Natural killer cell (primary cell): Measurements from ENCODE around the gene MORF4L1. TPM values are rescaled to one million over a fixed set of nuclear protein-coding genes. Genes with fewer than 3 reads are reported as not detected.

ENCODE experiments used
- ATAC-seq, 3 donors: fragments of 150-1000 bp in 2 of 3; fragments of 200-7000 bp in 1 of 3; cut with Tn5 transposase; 1 replicate in 1 of 3; 2 replicates in 2 of 3; pipeline ENCODE4 v1.10.0; 2021; ENCODE audit warnings: mild to moderate bottlenecking in 2 of 3, moderate library complexity in 2 of 3
- DNase-seq, 2 donors: peaks; one replicate each; pipeline versions ENCODE4 v3.0.0 to v3.0.0-alpha.2; 2013 to 2021; ENCODE audit warnings: mixed read lengths in 1 of 2
- H3K27ac ChIP-seq: one replicate; pipeline ENCODE4 v1.5.1; 2013; ENCODE audit warnings: mild to moderate bottlenecking, low read length
- H3K27me3 ChIP-seq: one replicate; pipeline ENCODE4 v1.6.1; 2013; ENCODE audit warnings: low read length; ENCODE audit not compliant: control insufficient read depth, insufficient read depth
- H3K36me3 ChIP-seq: one replicate; pipeline ENCODE4 v1.6.1; 2013; ENCODE audit warnings: low read length; ENCODE audit not compliant: control insufficient read depth, insufficient read depth
- H3K4me1 ChIP-seq: one replicate; pipeline ENCODE4 v1.6.1; 2013; ENCODE audit warnings: low read length; ENCODE audit not compliant: control insufficient read depth, insufficient read depth
- H3K4me3 ChIP-seq: one replicate; pipeline ENCODE4 v1.5.1; 2013; ENCODE audit warnings: low read length
- H3K9me3 ChIP-seq: one replicate; pipeline ENCODE4 v1.6.1; 2013; ENCODE audit warnings: low read length; ENCODE audit not compliant: control insufficient read depth, insufficient read depth
- H3K27ac Mint-ChIP-seq, 2 donors: one replicate each; pipeline ENCODE4 v1.8.0; 2022; ENCODE audit warnings: mild to moderate bottlenecking in 2 of 2, mixed read lengths in 2 of 2, moderate library complexity in 1 of 2
- H3K27me3 Mint-ChIP-seq, 2 donors: one replicate each; pipeline ENCODE4 v1.8.0; 2022; ENCODE audit warnings: low read depth in 2 of 2, mixed read lengths in 2 of 2
- H3K36me3 Mint-ChIP-seq: one replicate; pipeline ENCODE4 v1.8.0; 2022; ENCODE audit warnings: mixed read lengths
- H3K4me1 Mint-ChIP-seq, 2 donors: one replicate each; pipeline ENCODE4 v1.8.0; 2022; ENCODE audit warnings: mixed read lengths in 2 of 2
- H3K4me3 Mint-ChIP-seq: one replicate; pipeline ENCODE4 v1.8.0; 2022; ENCODE audit warnings: mild to moderate bottlenecking, moderate library complexity, mixed read lengths
- H3K9me3 Mint-ChIP-seq, 2 donors: one replicate each; pipeline ENCODE4 v1.8.0; 2022; ENCODE audit warnings: mixed read lengths in 2 of 2
- WGBS: methylation state at CpG from one replicate; pipeline ENCODE4 v1.1.7; 2013; ENCODE audit warnings: missing lambda C conversion rate; ENCODE audit not compliant: insufficient coverage; 5-methylcytosine and 5-hydroxymethylcytosine counted together
- intact Hi-C: fragments of 100-400 bp; cut with micrococcal nuclease; formaldehyde crosslinking; loops from one replicate; pipeline ENCODE4 v1.14.2; 2022
- total RNA-seq, 4 donors: library from RNA; stranded (reverse); fragments of 120-200 nt in 1 of 4; gene quantifications; one replicate each; pipeline versions ENCODE4 v1.2.3 to v1.2.4, GENCODE V29; 2013 to 2022
- TF ChIP-seq, protein P1 (sequence below): fragments of 200-600 bp; IDR thresholded peaks from one replicate; pipeline ENCODE4 v1.8.0; 2022; ENCODE audit warnings: antibody characterized with exemption

MORF4L1 gene
- total RNA-seq, 3 donors from 2014 or later (not counting 1 experiment from before 2014, with no cell fraction given) = 316 to 348 (median 329) TPM

DNA sequence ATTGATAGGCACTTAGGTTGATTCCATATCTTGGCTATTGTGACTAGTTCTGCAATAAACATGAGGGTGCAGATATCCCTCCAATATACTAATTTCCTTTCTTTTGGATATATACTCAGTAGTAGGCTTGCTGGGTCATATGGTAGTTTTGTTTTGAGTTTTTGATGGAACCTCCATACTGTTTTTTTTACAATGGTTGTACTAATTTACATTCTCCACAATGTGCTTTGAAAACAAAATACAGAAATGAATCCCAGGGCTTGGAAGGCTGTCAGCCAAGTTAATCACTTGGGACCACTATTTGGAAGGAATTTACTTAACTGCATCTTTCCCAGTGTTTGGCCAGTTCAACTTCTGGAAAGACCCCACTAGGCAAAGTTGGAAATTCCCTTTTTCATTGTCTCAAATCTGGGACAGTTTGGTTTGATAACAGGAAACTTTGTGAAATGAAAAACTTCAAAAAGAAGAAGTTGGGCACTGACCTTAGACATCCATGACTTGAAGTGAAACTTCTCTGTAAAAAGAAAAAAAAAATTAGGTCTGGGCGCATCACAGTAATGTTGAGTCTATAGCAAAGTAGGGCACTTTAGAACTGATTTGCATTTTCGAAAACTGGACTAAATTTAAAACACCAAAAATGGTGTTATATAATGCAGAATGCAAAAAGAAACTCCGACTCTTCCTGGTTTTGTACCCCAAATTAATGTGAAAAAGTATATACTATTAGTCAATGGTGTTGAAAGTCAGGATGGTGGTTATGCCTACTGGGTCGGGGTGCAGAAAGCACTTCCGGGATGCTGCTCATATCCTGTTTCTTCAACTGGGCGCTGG lies 66.2 kb downstream of the MORF4L1 start:
- Histone ChIP-seq H3K27ac (peak overlapping the region; percentile 59), H3K9me3 (no peaks in the 10 kb centered on the region), H3K27me3 (no peaks in the 10 kb centered on the region), H3K4me1 (peaks cover 26% of the 10 kb centered on the region), H3K4me3 (no peak overlapping the region), H3K36me3 (peaks cover 3% of the 10 kb centered on the region)
- WGBS = 47% methylated on average over 5 of the region's 6 CpGs
- Mint-ChIP-seq H3K27ac (no peak overlapping the region), H3K9me3 (no peaks in the 10 kb centered on the region), H3K4me3 (no peak overlapping the region), H3K27me3 (peaks cover 0 to 6% of the 10 kb centered on the region in 2 donors), H3K4me1 (no peaks in the 10 kb centered on the region), H3K36me3 (no peaks in the 10 kb centered on the region)
- DNase-seq (peak in 1 of 2 donors; percentile 56), ATAC-seq (no peak)
- intact Hi-C loops = no loop called here
- TF ChIP-seq, protein P1, sequence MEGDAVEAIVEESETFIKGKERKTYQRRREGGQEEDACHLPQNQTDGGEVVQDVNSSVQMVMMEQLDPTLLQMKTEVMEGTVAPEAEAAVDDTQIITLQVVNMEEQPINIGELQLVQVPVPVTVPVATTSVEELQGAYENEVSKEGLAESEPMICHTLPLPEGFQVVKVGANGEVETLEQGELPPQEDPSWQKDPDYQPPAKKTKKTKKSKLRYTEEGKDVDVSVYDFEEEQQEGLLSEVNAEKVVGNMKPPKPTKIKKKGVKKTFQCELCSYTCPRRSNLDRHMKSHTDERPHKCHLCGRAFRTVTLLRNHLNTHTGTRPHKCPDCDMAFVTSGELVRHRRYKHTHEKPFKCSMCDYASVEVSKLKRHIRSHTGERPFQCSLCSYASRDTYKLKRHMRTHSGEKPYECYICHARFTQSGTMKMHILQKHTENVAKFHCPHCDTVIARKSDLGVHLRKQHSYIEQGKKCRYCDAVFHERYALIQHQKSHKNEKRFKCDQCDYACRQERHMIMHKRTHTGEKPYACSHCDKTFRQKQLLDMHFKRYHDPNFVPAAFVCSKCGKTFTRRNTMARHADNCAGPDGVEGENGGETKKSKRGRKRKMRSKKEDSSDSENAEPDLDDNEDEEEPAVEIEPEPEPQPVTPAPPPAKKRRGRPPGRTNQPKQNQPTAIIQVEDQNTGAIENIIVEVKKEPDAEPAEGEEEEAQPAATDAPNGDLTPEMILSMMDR = no peak

- Histone ChIP-seq H3K9me3 (no peaks in the 10 kb centered on the region), H3K4me3 (no peak overlapping the region), H3K27me3 (peaks cover 4% of the 10 kb centered on the region), H3K36me3 (no peaks in the 10 kb centered on the region), H3K4me1 (peaks cover 20% of the 10 kb centered on the region), H3K27ac (no peak overlapping the region)
- DNase-seq (no peak), ATAC-seq (no peak)
- Mint-ChIP-seq H3K27ac (no peak overlapping the region), H3K4me3 (no peak overlapping the region), H3K27me3 (peaks cover 0 to 11% of the 10 kb centered on the region in 2 donors), H3K36me3 (no peaks in the 10 kb centered on the region), H3K4me1 (peaks cover 0 to 9% of the 10 kb centered on the region in 2 donors), H3K9me3 (no peaks in the 10 kb centered on the region)
- 91% methylated on average over 4 of the region's 4 CpGs for WGBS
- intact Hi-C loops = no loop called here
- TF ChIP-seq, protein P1 = no peak
Measured at GRCh38 chr15:78942741-78943140, 70.1 kb downstream of the MORF4L1 start.

DNA sequence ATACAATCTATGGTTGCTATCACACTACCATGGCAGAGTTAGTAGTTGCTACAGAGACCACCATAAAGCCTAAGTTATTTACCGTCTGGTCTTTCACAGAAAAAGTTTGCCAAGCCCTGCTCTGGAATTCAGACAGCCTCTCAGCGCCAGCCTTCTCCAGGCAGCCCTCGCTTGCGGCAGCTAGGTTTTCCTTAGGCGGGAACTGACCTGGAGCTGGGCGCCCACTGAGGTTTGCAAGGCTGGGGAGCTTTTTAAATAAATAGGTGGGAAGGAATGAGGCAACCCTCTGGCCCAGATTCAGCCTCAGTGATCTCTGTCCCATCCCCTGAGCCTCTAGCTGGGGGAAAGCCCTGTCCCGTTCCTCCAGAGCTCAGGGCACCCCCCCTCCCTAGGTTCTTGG lies 71.0 kb downstream of the MORF4L1 start:
- Mint-ChIP-seq H3K27ac (no peak overlapping the region), H3K27me3 (peaks cover 0 to 8% of the 10 kb centered on the region in 2 donors), H3K4me1 (peaks cover 0 to 9% of the 10 kb centered on the region in 2 donors), H3K4me3 (peak overlapping the region; percentile 49), H3K36me3 (no peaks in the 10 kb centered on the region), H3K9me3 (no peaks in the 10 kb centered on the region)
- TF ChIP-seq, protein P1 = no peak
- Histone ChIP-seq H3K4me1 (peaks cover 20% of the 10 kb centered on the region), H3K27me3 (peaks cover 4% of the 10 kb centered on the region), H3K9me3 (no peaks in the 10 kb centered on the region), H3K36me3 (no peaks in the 10 kb centered on the region), H3K27ac (no peak overlapping the region), H3K4me3 (peak overlapping the region; percentile 68)
- DNase-seq (no peak), ATAC-seq (no peak)
- 87% methylated on average over 7 of the region's 7 CpGs for WGBS
- intact Hi-C loops = no loop called here
